Measurements from ENCODE around the gene CDC14B. TPM values are rescaled to one million over a fixed set of nuclear protein-coding genes. Genes with fewer than 3 reads are reported as not detected.
"Not testable (repeated sequence)": the region's sequence is repeated elsewhere in the genome, so short reads cannot be mapped to it uniquely, and the experiment has no call there.

Gene CDC14B
- total RNA-seq, 1 donor from 2014 or later = 38.1 TPM

DNA sequence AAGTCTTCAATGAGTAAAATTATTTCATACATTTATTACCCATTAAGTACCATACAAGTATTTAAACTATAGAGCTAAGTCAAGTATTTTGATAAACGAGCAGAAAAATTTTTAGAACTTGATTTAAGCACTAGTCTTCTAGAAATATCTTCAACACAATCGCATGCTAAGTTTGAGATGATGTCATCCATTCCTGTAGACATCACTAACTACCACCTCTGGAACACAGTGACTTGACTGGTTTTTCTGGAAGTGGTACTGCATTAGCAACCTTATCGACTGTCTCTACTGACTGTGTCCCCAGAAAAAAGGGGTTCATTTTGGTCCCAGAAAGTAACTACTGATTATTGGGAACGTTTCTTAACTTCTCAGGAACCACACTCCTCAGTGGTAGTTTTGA, 69.0 kb downstream of the CDC14B start:
- H3K4me1 Mint-ChIP-seq = no peaks in the 10 kb centered on the region
- H3K36me3 Mint-ChIP-seq = peaks cover 14% of the 10 kb centered on the region
- Histone ChIP-seq H3K79me2 (ENCODE audit: low read depth) (no peaks in the 10 kb centered on the region), H3K36me3 (no peaks in the 10 kb centered on the region), H3K4me2 (no peak overlapping the region), H3K9me3 (ENCODE audit: low read depth) (no peaks in the 10 kb centered on the region), H4K20me1 (ENCODE audit: low read depth) (no peaks in the 10 kb centered on the region), H3K27ac (no peak overlapping the region), H3F3A (ENCODE audit: low read depth) (no peaks in the 10 kb centered on the region), H3K9ac (no peak overlapping the region), H2AFZ (replicated peaks) (no peak overlapping the region), H3K27me3 (no peaks in the 10 kb centered on the region), H3K4me3 (no peak overlapping the region), H3K4me1 (no peaks in the 10 kb centered on the region)
- no peak overlapping the region for H3K27ac Mint-ChIP-seq
- no peak overlapping the region for H3K4me3 Mint-ChIP-seq
- no peak for DNase-seq (ENCODE audit: low spot score)
- H3K27me3 Mint-ChIP-seq (ENCODE audit: insufficient read depth, low read depth) = no peaks in the 10 kb centered on the region
- H3K9me3 Mint-ChIP-seq = no peaks in the 10 kb centered on the region
- TF ChIP-seq EZH2phosphoT487 (IDR thresholded peaks at IDR 0.05) (no peak), CTCF (IDR thresholded peaks at IDR 0.05) (no peak), EZH2 (IDR thresholded peaks at IDR 0.05) (no peak)

DNA sequence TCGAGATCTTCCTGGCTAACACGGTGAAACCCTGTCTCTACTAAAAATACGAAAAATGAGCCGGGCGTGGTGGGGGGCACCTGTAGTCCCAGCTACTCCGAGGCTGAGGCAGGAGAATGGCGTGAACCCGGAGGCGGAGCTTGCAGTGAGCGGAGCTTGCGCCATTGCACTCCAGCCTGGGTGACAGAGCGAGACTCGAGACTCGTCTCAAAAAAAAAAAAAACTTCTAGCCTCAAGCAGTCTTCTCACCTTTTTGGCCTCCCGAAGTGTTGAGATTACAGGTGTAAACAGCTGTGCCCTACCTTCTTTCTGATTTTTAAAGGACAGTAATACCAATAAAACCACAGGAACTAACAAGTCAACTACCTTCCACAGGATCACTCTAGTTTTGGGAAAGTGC, 76.5 kb downstream of the CDC14B start:
- H3K27me3 ChIP-seq; H3K27ac ChIP-seq; H3K79me2 ChIP-seq (ENCODE audit: low read depth); H3K27me3 Mint-ChIP-seq (ENCODE audit: insufficient read depth, low read depth); H3K4me2 ChIP-seq; H3K9me3 ChIP-seq (ENCODE audit: low read depth); H3K4me1 Mint-ChIP-seq; H3K9me3 Mint-ChIP-seq; H3F3A ChIP-seq (ENCODE audit: low read depth); H3K9ac ChIP-seq; H3K4me3 ChIP-seq; H3K4me3 Mint-ChIP-seq; H3K4me1 ChIP-seq; H2AFZ ChIP-seq (replicated peaks); H4K20me1 ChIP-seq (ENCODE audit: low read depth); DNase-seq (ENCODE audit: low spot score); H3K36me3 Mint-ChIP-seq; H3K36me3 ChIP-seq; H3K27ac Mint-ChIP-seq: not testable (repeated sequence)

GRCh38 chr9:96540106-96540505, 79.5 kb downstream of the CDC14B start:
- H3K4me3 Mint-ChIP-seq = no peak overlapping the region
- H3K4me3 ChIP-seq = no peak overlapping the region
- H3K27me3 Mint-ChIP-seq (ENCODE audit: insufficient read depth, low read depth) = no peaks in the 10 kb centered on the region

GRCh38 chr9:96532173-96532572, 87.5 kb downstream of the CDC14B start:
- Histone ChIP-seq H3K36me3 (peaks cover 8% of the 10 kb centered on the region), H3F3A (ENCODE audit: low read depth) (no peaks in the 10 kb centered on the region), H3K4me2 (no peak overlapping the region), H3K9me3 (ENCODE audit: low read depth) (no peaks in the 10 kb centered on the region), H3K27ac (no peak overlapping the region), H3K4me1 (no peaks in the 10 kb centered on the region), H3K4me3 (no peak overlapping the region), H3K79me2 (ENCODE audit: low read depth) (no peaks in the 10 kb centered on the region), H3K9ac (no peak overlapping the region), H3K27me3 (no peaks in the 10 kb centered on the region), H2AFZ (replicated peaks) (no peak overlapping the region), H4K20me1 (ENCODE audit: low read depth) (no peaks in the 10 kb centered on the region)
- no peak for DNase-seq (ENCODE audit: low spot score)
- Mint-ChIP-seq H3K27ac (no peak overlapping the region), H3K9me3 (peaks cover 7% of the 10 kb centered on the region), H3K4me1 (no peaks in the 10 kb centered on the region), H3K4me3 (no peak overlapping the region), H3K27me3 (ENCODE audit: insufficient read depth, low read depth) (no peaks in the 10 kb centered on the region), H3K36me3 (peaks cover 23% of the 10 kb centered on the region)
- TF ChIP-seq CTCF (IDR thresholded peaks at IDR 0.05) = no peak
- no peak for TF ChIP-seq EZH2 (IDR thresholded peaks at IDR 0.05)
- no peak for TF ChIP-seq EZH2phosphoT487 (IDR thresholded peaks at IDR 0.05)

More at GRCh38 chr9:96540106-96540505, 79.5 kb downstream of the CDC14B start:
- Mint-ChIP-seq H3K27ac (no peak overlapping the region), H3K4me1 (no peaks in the 10 kb centered on the region), H3K36me3 (peaks cover 3% of the 10 kb centered on the region), H3K9me3 (no peaks in the 10 kb centered on the region)
- DNase-seq (ENCODE audit: low spot score) = no peak
- Histone ChIP-seq H3K4me1 (no peaks in the 10 kb centered on the region), H4K20me1 (ENCODE audit: low read depth) (no peaks in the 10 kb centered on the region), H3K9ac (no peak overlapping the region), H3K36me3 (no peaks in the 10 kb centered on the region), H3K27me3 (no peaks in the 10 kb centered on the region), H3F3A (ENCODE audit: low read depth) (no peaks in the 10 kb centered on the region), H3K79me2 (ENCODE audit: low read depth) (no peaks in the 10 kb centered on the region), H3K27ac (no peak overlapping the region), H2AFZ (replicated peaks) (no peak overlapping the region), H3K9me3 (ENCODE audit: low read depth) (no peaks in the 10 kb centered on the region), H3K4me2 (no peak overlapping the region)
- no peak for TF ChIP-seq EZH2phosphoT487 (IDR thresholded peaks at IDR 0.05)
- no peak for TF ChIP-seq EZH2 (IDR thresholded peaks at IDR 0.05)
- no peak for TF ChIP-seq CTCF (IDR thresholded peaks at IDR 0.05)
